CMK (cell line): ENCODE data around the gene APLP2.
A peak's percentile ranks its signal among the peaks of the same experiment; 100 is the strongest.

ENCODE experiments used
- DNase-seq: peaks from one replicate; pipeline ENCODE4 v3.0.0-alpha.2; 2010; ENCODE audit warnings: low read depth

Gene APLP2

DNA sequence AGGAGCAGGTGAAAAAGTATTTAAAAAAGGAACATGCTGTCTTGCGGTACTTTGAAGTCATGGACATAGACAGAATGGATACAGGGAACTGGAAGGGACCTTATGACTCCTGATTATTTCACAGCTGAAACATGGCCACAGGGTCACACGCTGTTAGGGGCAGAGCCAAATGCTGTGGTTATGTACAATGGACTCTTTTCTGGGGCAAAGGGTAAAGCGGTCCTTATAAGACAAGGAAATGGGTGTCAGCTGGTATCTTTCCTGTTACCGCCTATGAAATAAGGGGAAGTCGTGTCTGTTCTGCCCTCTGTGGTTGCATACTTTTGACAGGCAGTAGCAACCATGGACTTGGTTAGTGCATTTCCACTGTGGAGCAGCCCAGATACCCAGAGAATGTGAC lies 77.1 kb downstream of the APLP2 start:
- peak; percentile 34 for DNase-seq

DNA sequence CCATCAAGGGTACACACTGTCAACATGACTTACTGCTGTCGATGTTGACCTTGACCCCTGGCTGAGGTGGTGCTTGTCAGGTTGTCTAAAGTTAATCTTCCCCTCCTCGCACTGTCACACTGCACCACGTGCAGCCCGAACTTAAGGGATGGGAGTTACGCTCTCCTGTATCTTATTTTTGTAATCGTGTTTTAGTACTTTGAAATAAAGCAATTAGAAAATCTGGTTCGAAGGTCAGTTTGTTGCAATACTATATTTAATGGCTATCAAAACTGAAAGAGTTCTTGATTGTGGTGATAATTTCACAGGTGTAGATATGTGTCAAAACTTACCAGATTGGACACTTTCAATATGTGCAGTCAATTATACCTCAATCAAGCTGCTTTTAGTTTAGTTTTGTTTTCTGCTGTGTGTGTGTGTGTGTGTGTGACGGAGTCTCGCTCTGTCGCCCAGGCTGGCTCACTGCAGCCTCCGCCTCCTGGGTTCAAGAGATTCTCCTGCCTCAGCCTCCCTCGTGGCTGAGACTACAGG lies 79.2 kb downstream of the APLP2 start:
- no peak for DNase-seq

DNA sequence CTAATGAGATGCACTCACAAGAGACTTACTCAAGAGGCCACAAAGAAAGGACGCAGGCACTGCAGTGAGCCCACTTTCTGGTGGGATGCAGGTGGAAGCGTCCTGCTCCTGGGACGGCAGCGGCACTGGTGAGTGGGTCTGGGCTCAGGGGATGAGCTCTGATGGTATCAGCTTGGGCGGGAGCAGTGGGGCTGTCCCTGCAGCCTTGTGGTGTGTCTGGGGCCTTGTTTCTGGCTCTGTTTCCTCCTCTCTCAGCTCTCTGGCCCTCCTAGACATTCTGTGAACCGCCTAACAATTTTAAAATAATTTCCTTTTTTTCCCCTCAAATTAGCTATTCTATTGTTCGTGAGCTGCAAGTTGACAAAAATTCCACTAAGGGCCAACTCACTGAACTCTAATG lies 81.1 kb downstream of the APLP2 start:
- no peak for DNase-seq

DNA sequence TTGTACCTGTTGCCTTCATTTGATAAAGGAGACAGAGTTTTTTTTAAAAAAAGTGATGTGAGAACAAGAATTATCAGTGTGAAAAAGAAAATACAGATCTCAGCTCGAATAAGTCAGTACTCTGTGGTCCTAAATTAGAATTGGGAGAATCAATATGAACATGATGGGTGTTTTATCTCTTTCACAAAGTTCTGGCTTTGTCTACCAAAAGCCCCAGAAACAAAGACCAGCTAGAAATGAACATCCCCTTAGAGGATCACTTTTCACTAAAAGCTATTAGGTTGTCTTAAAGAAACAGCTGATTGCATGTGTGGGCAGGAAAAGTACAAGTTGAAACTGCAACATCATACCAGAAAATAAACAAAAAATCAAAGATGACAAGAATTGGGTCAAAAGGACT lies 81.5 kb downstream of the APLP2 start:
- no peak for DNase-seq

DNA sequence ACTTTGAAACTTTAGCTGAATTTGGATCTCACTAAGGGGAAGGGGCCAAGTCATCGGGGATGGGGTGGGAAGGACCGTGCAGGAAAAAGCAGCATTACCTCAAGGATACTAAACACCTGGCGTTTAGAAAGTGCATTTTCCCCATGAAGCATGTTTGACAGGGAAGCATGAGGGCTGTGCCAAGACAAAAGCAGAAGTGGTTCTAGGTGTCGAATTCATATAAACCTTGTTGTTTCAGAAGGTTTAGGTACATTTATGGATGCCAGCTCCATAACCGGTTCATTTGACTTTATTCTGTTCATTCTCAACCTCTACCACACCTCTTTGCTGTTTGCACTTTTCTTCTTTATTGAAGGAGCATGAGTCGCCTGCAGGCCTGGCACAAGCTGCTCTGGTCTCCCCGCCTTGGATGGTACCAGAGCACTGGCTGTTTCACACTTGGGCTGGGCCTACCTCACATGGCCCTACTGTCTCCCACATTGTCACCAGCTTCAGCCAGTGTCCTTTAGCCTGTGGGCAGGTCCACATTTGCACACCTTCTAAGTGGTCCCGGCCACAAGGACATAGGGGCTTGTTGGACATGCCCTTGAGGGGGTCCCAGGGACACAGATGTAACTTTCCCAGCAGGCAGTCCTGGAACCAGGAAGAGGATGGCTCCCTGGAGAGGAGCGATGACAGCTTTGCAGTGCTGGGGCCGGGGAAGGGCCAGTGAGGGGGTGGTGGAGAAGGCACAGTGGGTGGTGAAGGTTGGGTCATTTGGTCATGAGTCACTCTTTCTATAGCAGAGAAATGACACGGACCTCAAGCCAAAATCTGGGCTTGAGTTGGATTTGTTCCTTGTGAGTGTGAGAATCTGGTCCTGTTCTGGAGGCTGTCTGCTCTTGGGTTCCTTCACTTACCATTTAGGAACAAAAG lies 86.7 kb downstream of the APLP2 start:
- no peak for DNase-seq

DNA sequence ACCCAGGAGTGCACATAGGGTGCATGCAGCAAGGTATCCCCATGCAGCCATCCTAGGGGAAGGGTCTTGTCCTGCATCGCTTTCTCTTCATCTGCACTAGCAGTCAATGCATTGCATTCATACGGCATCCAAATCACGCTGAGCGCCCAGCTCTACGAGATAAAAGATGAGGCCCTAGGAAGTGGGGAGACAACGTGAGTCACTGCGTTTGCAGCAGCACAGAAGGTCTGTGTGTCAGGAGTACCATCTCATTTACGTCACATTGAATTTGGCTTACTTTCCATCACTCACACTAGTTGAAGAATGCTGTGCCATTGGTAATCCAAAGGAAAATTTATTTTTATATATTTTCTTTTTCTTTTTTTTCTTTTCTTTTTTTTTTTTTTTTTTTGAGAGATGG lies 87.4 kb downstream of the APLP2 start:
- DNase-seq: no peak

DNA sequence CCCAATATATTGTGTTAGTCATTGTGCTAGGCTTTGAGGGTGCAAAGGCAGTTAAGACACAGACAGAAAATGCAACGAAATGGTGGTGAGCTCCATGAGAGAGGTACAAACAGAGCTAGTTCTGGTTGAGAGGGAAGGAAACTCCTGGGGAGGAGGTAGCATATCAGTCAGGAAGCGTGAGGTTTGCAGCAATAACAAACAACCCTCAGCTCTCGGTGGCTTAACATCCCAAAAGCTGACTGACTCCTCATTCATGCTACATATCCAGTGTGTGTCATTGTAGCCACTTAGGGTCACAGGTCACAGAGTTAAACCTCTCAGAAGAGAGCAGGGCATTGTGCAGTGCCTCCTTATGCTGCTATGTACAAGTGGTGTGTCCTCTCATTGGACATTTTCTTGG lies 88.1 kb downstream of the APLP2 start:
- DNase-seq: no peak

DNA sequence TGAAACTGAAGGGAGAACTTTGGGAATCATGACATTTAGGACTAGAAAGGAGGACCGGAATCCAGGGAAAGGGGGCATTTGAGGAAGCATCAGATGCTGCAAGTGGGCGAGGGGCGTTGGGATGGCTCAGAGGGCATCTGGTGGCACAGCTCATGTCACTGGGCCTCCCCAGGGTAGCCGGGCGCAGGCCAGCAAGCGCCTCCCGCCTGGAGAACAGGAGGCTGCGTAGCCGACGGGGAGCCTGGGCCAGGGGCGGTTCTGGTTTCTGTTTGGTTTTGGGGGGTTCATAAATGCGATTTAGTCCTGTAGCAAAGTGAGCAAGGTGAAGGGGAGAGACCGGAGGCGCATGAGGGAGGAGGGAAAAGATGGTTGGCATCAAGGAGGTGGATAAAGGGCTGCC lies 89.4 kb downstream of the APLP2 start:
- no peak for DNase-seq

DNA sequence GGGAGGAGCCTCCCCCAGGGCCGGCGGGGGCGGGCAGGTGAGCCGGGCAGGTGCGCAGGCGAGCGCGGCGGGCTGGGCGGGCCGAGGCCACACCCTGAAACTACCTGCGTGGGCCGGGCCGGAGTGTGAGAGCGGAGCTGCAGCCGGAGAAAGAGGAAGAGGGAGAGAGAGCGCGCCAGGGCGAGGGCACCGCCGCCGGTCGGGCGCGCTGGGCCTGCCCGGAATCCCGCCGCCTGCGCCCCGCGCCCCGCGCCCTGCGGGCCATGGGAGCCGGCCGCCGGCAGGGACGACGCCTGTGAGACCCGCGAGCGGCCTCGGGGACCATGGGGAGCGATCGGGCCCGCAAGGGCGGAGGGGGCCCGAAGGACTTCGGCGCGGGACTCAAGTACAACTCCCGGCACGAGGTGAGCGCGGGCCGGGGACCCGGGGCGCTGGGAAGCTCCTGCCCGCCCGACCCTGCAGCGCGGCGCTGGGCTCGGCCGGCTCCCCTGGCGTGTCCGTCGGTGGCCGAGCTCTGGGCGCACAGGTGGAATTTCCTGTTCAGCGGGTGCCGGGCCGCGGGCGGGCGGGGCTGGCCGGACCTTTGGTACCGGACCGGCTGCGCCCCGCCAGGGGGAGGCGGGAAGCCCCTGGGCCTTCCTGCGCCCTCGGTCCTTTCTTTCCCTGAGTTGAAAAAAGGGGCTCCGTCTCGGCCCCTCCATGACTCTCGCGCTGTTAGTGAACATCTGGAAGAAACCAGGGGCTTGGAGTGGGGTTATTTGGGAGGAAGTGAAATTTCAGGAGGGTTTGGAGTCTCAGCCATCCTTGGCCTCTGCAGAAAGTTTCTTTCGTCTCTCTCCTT lies 90.2 kb downstream of the APLP2 start, which contains the start of gene ST14:
Gene ST14 (plus strand): TSS at position 126 of the 841 bp plus-strand sequence. CDS start 198 bp downstream, at position 324.
- no peak for DNase-seq

DNA sequence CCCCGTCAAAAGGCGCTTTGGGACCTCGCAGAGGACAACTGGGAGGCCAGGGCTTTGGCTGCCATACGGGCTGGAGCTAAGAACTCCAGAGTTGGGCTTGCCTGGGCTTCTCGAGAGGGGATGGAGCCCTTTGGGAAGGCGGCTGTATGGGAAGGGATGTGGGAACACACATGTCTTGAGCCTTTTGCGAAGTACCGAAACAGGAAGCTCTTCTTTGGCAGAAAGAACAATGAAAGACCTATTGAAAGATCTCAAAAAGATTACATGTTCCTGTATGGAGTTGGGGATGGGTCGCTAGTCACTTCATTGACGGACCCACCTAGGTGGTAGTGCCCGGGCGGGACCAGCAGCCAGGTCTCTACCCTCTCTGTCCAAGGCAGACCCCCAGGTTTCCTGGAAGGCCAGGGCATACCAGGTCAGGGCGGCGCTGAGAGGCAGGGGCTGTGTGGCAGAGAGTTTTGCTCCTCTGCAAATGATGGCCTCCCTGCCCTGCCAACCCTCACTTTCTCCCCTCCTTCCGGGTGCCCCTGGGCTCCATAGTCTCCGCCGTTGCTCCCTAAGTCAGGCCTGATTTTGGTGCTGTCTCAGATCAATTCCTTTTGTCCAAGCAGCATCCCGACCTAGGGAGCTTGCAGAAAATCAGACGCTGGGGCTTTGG lies 90.9 kb downstream of the APLP2 start:
- DNase-seq: no peak

DNA sequence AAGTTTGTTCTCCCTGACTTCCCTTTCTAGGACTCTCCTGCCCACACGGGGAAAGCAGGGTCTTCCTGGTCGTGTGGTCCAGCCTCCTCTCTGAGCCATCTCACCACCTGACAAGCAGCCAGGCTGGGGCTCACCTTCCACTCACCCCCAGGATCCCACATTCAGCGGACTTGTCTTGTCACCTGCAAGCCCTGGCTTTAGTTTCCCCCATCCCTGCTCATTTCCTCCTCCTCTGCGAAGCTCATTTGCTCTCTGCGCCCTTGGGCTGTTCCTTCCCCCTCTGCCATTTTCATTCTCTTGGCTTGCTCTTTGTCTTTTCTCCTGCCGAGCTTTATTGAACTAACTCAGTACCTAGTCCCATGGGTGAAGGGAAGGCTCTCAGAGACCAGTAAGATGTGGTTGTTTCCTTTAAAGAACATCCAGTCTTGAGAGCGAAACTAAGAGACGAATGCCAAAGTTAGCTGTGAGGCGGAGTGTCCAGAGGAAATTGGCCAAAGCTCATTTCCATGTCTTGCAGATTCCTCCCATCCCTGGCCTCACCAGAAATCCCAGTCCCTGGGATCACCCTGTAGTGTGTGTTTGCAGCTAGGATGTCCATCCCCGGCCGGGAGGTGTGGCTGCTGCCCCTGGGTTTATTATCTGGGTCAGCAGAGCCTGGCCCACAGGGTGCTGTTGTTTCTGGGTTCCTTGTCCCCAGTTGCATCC lies 91.9 kb downstream of the APLP2 start:
- no peak for DNase-seq

DNA sequence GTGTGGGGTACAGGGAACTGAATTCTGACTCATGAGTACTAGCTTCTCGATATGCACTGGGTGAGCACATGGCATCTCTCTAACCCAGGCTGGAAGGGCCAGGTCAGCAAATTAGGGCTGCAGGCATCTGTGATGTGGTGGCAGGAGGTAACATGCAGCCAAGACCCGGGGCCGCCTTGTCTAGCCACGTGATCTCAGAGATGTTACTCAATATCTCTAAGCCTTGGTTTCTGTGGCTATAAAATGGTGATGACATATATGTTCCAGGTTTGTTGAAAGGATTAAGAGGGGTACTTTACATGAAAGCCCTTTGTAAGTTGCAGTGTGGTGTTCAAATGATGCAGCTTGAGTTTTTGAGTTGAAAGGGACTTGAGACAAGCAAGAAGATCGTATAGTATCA lies 93.0 kb downstream of the APLP2 start:
- no peak for DNase-seq

DNA sequence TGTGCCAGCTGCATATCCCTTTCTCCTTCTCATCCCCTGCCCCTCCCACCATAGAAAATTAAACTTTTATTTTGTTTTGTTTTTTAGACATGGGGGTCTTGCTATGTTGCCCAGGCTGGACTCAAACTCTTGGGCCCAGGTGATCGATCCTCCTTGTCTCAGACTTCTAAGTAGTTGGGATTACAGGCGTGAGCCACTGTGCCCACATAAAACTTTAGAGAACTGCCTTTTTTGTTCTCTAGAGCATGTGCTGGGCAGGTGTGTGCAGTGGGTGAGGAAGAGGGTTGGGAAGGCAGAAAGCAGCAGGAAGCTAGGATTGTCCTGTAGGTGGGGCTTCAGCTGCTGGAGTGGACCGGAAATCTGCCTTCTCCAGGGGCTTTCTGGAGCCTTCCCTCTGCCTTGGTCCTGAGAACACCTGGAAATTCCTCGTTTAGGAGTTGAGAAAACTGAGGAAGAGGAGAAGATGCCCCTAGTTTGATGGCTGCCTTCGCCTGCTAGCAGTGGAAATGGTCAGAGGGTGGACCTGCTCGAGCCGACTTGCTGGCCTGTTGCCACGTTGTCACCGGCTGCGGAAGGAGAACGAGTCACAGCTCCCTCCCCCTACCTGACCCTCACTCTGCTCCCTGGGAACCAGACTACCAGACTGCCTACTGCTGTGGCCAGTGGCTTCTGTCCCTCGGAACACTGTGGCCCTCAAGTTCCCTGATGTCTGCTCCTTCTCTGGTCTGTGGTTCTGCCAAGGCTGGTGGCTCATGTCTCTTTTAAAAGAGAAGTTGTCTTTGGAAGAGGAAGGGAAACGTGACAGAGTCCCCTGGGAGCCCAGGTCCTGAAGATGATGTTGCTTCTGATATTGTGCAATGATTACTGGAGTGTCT lies 93.9 kb downstream of the APLP2 start:
- DNase-seq: no peak

DNA sequence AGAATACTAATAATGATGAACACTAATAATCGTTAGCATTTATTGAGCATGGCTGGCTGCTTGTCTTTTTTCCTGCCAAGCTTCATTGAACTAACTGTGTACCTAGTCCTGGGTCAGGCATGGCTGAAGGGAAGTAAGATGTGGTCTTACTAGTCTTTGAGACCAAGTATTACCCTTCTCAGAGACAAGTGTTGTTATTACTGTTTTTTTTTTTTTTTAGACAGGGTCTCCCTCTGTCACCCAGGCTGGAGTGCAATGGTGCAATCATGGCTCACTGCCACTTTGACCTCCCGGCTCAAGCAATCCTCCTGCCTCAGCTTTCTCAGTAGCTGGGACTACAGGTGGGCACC lies 94.5 kb downstream of the APLP2 start:
- no peak for DNase-seq

DNA sequence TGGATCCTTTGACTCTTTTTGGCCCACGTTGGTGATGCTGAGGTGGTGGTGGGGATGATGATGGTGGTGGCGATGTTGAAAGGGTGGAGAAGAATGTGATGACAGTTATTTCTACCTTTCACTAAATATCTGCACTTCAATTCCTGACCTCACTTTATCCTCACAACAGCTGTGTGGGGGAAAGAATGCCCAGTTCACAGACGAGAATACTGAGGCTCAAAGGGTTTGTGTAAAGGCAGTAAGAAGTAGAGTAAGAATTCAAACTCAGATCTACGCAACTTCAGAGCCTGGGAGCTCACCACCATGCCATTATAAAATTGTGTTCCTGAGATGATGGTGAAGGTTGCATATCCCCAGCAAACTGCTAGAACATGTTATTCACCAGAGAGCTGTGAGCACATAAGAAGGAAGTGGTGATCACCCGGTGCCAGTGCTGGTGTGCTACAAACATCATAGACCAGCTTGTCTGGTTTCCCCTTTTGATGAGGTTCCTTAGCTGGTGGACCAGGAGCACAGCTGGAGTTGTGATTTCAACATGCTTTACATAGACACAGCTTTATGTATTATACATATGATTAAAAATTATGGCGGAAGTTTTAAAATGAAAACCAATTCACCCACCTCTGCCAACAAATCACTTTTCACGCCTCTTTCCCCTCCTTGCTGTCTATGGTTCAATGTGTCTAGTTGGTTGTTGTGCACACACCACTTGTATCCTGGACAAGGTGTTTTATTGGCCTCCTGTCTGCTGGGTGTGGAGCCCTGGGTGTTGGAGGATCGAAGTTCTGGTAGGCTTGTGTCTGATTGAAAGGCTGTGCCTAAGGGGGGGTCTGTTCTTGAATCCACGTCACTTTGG lies 96.1 kb downstream of the APLP2 start:
- DNase-seq: no peak

DNA sequence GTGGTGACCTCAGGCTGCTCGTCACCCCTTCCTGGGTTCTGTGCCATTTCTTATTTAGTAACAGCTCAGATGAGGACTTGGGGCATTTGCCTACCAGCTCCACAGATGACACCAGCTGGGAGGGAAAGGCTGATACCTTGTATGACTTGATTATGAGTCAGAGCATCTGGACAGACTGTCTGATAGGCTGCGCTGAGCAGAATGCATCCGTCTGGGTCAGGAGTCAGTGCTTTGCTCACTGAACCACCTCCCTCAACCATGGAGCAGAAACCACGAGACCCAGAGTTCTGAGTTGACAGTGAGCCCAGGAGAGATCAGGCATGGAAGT lies 96.7 kb downstream of the APLP2 start:
- no peak for DNase-seq

DNA sequence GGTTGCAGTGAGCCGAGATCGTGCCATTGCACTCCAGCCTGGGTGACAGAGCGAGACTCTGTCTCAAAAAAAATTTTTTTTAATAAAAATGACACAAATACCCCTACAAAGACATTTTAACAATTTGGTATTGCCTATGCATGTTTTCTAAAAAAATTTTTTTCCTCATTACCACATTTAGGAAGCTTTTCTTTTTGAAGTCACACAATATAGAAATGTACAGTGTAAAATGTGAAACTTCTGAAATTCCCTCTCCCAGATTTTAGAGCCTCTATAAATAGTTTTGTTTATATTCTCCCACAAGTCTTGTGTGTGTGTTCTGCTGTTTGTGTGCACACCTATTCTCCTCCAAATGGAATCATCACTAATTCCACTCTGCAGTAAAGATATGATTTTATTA lies 97.5 kb downstream of the APLP2 start:
- no peak for DNase-seq

DNA sequence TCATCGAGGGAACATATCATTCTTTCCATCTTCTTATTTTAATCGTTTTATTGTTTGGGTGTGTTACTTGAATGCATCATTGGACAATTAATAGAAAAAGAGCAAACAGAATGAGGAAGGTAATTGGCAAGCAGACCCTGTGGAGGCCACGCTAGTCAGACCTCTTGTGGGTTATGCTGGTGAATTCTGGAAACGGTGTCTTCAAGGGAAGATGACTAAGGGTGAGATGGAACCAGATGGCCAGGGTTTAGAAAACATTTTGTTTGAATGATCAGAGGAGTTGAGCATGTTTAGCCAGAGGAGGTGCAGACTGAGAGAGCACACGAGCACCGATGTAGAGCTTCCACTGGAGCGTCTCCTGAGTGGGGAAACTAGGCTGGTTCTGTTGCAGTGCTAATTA lies 98.4 kb downstream of the APLP2 start:
- DNase-seq: no peak

DNA sequence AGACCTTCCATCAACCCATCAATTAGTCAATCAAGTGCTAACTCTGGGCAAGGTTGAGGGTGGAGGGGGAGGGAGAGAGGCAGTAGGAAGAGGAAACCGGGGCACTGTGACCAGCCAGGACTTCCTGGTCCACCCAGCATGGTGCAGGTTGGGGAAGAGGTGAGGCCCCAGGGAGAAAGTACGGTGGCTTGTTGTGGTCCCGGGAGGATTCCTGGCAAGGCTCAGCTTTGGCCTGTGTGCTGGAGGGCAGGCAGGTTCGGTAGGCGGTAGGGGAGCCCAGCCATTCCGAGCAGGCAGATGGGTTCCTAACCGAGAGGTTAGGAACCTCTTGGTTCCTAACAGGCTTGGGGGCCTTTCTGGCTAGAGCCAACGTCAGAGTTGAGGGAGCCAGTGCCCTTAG lies 100.7 kb downstream of the APLP2 start:
- DNase-seq: no peak

DNA sequence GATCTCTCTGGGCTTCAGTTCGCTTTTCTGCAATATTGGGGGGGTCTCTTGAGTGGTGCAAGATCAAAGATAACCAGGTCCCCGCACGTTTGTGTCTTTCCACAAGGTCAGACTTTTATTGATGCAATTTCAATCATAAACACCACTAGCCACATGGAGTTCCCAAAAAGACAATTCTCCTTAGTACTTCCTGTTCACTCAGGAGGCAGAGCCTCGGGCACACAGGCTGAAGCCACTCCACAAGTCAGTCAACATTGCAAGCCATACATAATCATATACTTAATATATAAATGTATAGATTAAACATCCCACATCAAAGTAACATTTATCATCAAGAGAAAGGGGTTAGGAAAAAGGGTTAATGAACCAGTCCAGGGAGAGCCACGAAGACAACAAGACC lies 101.8 kb downstream of the APLP2 start:
- DNase-seq: no peak
